PC-9 (cell line): ENCODE measurements around the gene DERL3.

Experiments used
- EZH2 ChIP-seq: fragments of 200-600 bp; sonication (generic); IDR thresholded peaks from 2 replicates; pipeline ENCODE4 v1.8.0; 2017; ENCODE audit warnings: antibody characterized with exemption, low read depth
- TF ChIP-seq, protein P1 (sequence below): fragments of 200-600 bp; sonication (generic); conservative IDR thresholded peaks from 2 replicates; pipeline ENCODE4 v1.6.1; 2017; ENCODE audit warnings: mixed run types, antibody characterized with exemption, mild to moderate bottlenecking, moderate library complexity

DNA sequence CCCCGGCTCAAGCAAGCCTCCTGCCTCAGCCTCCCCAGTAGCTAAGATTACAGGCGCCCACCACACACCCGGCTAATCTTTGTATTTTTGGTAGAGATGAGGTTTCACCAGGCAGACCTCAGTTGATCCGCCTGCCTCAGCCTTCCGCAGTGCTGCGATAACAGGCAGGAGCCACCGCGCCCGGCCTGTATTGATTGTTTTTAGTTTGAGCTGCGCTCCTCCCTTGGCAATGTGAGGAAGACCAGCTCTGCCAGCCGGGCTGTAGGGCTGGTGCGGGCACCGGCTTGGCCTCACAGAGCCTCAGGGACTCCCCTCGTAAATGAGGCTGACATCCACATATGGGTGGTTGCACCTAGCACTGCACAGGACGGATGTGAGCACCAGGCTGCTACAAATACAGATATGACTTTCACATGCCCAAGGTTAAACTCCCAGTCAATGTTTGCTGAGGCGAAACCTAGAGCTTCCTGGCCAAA, 11.4 kb upstream of the DERL3 start:
- TF ChIP-seq, protein P1, sequence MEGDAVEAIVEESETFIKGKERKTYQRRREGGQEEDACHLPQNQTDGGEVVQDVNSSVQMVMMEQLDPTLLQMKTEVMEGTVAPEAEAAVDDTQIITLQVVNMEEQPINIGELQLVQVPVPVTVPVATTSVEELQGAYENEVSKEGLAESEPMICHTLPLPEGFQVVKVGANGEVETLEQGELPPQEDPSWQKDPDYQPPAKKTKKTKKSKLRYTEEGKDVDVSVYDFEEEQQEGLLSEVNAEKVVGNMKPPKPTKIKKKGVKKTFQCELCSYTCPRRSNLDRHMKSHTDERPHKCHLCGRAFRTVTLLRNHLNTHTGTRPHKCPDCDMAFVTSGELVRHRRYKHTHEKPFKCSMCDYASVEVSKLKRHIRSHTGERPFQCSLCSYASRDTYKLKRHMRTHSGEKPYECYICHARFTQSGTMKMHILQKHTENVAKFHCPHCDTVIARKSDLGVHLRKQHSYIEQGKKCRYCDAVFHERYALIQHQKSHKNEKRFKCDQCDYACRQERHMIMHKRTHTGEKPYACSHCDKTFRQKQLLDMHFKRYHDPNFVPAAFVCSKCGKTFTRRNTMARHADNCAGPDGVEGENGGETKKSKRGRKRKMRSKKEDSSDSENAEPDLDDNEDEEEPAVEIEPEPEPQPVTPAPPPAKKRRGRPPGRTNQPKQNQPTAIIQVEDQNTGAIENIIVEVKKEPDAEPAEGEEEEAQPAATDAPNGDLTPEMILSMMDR: no peak
- no peak for TF ChIP-seq EZH2
